Prostate gland (tissue), 2 donors: ENCODE data around the gene AFF4. TPM values are rescaled to one million over a fixed set of nuclear protein-coding genes. Genes with fewer than 3 reads are reported as not detected.

Source experiments
- DNase-seq: peaks from one replicate; pipeline ENCODE4 v3.0.0-alpha.2; 2019; ENCODE audit warnings: low spot score
- H3K27ac ChIP-seq, 2 donors: fragments of 200-600 bp; sonication (generic); 2 replicates each; pipeline ENCODE4 v1.5.1; 2017 to 2019
- H3K27me3 ChIP-seq: fragments of 200-600 bp; sonication (generic); replicated peaks from 2 replicates; pipeline ENCODE4 v1.5.1; 2019; ENCODE audit not compliant: insufficient read depth
- H3K36me3 ChIP-seq, 2 donors: fragments of 200-600 bp; sonication (generic); 1 replicate in 1 of 2; 2 replicates in 1 of 2; pipeline versions ENCODE4 v1.5.1 to v1.8.1; 2017 to 2019
- H3K4me1 ChIP-seq: fragments of 200-600 bp; sonication (generic); replicated peaks from 2 replicates; pipeline ENCODE4 v1.5.1; 2019
- H3K4me3 ChIP-seq, 2 donors: fragments of 200-600 bp; sonication (generic); 2 replicates each; pipeline ENCODE4 v1.5.1; 2017 to 2019
- H3K9me3 ChIP-seq: fragments of 200-600 bp; sonication (generic); 2 replicates; pipeline ENCODE4 v1.5.1; 2017
- POLR2A ChIP-seq: fragments of 450-650 bp; IDR thresholded peaks from one replicate; pipeline ENCODE4 v1.6.1; 2016; ENCODE audit warnings: antibody characterized with exemption, mild to moderate bottlenecking
- POLR2AphosphoS5 ChIP-seq: sonication (generic); formaldehyde crosslinking; IDR thresholded peaks from one replicate; pipeline ENCODE4 v1.6.1; 2017; ENCODE audit warnings: antibody characterized with exemption
- WGBS: methylation state at CpG from one replicate; pipeline ENCODE4 v1.1.5; 2018; 5-methylcytosine and 5-hydroxymethylcytosine counted together
- intact Hi-C: fragments of 100-400 bp; cut with DNase I; formaldehyde crosslinking; loops from one replicate; pipeline ENCODE4 v1.14.2; 2022
- total RNA-seq, 2 donors: library from RNA; depleted of rRNA; stranded (reverse); fragments of >200 nt; gene quantifications; one replicate each; pipeline ENCODE4 v1.1.0, GENCODE V29; 2016
- TF ChIP-seq, protein P1 (sequence below), 4 experiments: fragments of 200-600 bp in 2 of 4; fragments of 450-650 bp in 2 of 4; sonication (generic) in 2 of 4; IDR thresholded peaks; 1 replicate in 3 of 4; 2 replicates in 1 of 4; pipeline ENCODE4 v1.5.1; 2016 to 2019; ENCODE audit warnings: antibody characterized with exemption in 4 of 4, mild to moderate bottlenecking in 2 of 4, moderate library complexity in 2 of 4

The AFF4 gene
- total RNA-seq, 2 donors from 2014 or later: 57.2 to 105 TPM

- peaks cover 0 to 12% of the 10 kb centered on the region in 2 donors for H3K36me3 ChIP-seq
- 30% methylated on average over 2 of the region's 2 CpGs for WGBS
- H3K27ac ChIP-seq: no peak overlapping the region
- DNase-seq: peak; percentile 66
- no peaks in the 10 kb centered on the region for H3K9me3 ChIP-seq
- H3K27me3 ChIP-seq: no peaks in the 10 kb centered on the region
- H3K4me3 ChIP-seq: no peak overlapping the region
- intact Hi-C loops: loop anchor here (2.0 kb wide), 1 partner anchor 53 kb away; the partner anchor contains the start of gene SHROOM1
- H3K4me1 ChIP-seq: no peaks in the 10 kb centered on the region
- TF ChIP-seq POLR2AphosphoS5 (peak; percentile 74), POLR2A (no peak)
- TF ChIP-seq, protein P1, sequence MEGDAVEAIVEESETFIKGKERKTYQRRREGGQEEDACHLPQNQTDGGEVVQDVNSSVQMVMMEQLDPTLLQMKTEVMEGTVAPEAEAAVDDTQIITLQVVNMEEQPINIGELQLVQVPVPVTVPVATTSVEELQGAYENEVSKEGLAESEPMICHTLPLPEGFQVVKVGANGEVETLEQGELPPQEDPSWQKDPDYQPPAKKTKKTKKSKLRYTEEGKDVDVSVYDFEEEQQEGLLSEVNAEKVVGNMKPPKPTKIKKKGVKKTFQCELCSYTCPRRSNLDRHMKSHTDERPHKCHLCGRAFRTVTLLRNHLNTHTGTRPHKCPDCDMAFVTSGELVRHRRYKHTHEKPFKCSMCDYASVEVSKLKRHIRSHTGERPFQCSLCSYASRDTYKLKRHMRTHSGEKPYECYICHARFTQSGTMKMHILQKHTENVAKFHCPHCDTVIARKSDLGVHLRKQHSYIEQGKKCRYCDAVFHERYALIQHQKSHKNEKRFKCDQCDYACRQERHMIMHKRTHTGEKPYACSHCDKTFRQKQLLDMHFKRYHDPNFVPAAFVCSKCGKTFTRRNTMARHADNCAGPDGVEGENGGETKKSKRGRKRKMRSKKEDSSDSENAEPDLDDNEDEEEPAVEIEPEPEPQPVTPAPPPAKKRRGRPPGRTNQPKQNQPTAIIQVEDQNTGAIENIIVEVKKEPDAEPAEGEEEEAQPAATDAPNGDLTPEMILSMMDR (IDR thresholded peaks at IDR 0.05): peak in 3 of 4 experiments; percentile 67 to 76 (median 73)
Measured at GRCh38 chr5:132883261-132883834, 80.1 kb downstream of the AFF4 start.

DNA sequence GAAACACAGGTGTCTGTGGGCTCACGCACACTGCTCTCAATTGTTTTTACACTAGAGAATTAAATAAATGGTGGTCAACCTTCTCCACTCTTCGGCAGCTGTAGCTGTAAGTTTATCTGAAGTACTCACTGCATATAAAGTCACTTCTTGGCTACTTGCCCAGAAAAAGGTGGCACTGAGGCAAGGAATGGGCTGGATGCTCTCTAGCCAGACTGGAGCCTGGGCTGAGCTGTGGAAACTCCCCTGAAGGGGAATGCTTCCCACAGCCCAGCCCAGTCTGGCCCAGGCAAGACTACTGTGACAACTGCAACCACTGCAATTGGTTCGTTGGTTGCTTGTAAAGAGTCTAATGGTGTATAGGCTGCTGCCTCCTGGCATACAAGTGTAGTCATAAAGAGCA lies 85.5 kb downstream of the AFF4 start:
- Histone ChIP-seq H3K9me3 (no peaks in the 10 kb centered on the region), H3K27me3 (no peaks in the 10 kb centered on the region), H3K4me3 (no peak overlapping the region), H3K4me1 (no peaks in the 10 kb centered on the region), H3K27ac (no peak overlapping the region), H3K36me3 (no peaks in the 10 kb centered on the region)
- intact Hi-C loops: no loop called here
- WGBS: 30% methylated on average over 3 of the region's 3 CpGs
- TF ChIP-seq POLR2A: no peak
- TF ChIP-seq POLR2AphosphoS5: peak; percentile 39
- peak; percentile 64 for DNase-seq

GRCh38 chr5:132877466-132877865 lies 86.0 kb downstream of the AFF4 start:
- Histone ChIP-seq H3K27me3 (no peaks in the 10 kb centered on the region), H3K27ac (no peak overlapping the region), H3K4me3 (no peak overlapping the region), H3K4me1 (no peaks in the 10 kb centered on the region), H3K36me3 (no peaks in the 10 kb centered on the region), H3K9me3 (no peaks in the 10 kb centered on the region)
- intact Hi-C loops: no loop called here
- DNase-seq: no peak
- WGBS: 43% methylated on average over 2 of the region's 2 CpGs
- TF ChIP-seq, protein P1 (IDR thresholded peaks at IDR 0.05): no peak
- TF ChIP-seq POLR2AphosphoS5 (no peak), POLR2A (no peak)

GRCh38 chr5:132876020-132876759 lies 87.2 kb downstream of the AFF4 start:
- H3K36me3 ChIP-seq: no peaks in the 10 kb centered on the region

GRCh38 chr5:132873930-132874271 lies 89.5 kb downstream of the AFF4 start:
- peaks cover 0 to under 1% of the 10 kb centered on the region in 2 donors for H3K36me3 ChIP-seq
- H3K27me3 ChIP-seq: no peaks in the 10 kb centered on the region
- TF ChIP-seq, protein P1 (IDR thresholded peaks at IDR 0.05): no peak
- no peak for TF ChIP-seq POLR2A
- no peak for TF ChIP-seq POLR2AphosphoS5
- no peak overlapping the region for H3K27ac ChIP-seq
- H3K9me3 ChIP-seq: no peaks in the 10 kb centered on the region
- DNase-seq: no peak
- no peak overlapping the region for H3K4me3 ChIP-seq
- no peaks in the 10 kb centered on the region for H3K4me1 ChIP-seq
- 91% methylated on average over 3 of the region's 3 CpGs for WGBS
- intact Hi-C loops: no loop called here

More at GRCh38 chr5:132876020-132876759, 87.2 kb downstream of the AFF4 start:
- 86% methylated on average over 1 of the region's 1 CpG for WGBS
- no peak for TF ChIP-seq POLR2A
- TF ChIP-seq, protein P1 (IDR thresholded peaks at IDR 0.05): no peak
- TF ChIP-seq POLR2AphosphoS5: no peak
- Histone ChIP-seq H3K4me1 (no peaks in the 10 kb centered on the region), H3K27me3 (no peaks in the 10 kb centered on the region), H3K4me3 (no peak overlapping the region), H3K9me3 (no peaks in the 10 kb centered on the region), H3K27ac (no peak overlapping the region)
- no peak for DNase-seq
- intact Hi-C loops: no loop called here
